Mucosa of descending colon (tissue), 3 donors: ENCODE results near the gene APOBEC3B. TPM values are rescaled to one million over a fixed set of nuclear protein-coding genes. Genes with fewer than 3 reads are reported as not detected.
A peak's percentile ranks its signal among the peaks of the same experiment; 100 is the strongest.

Experiments
- ATAC-seq: fragments of 200-7000 bp; cut with Tn5 transposase; one replicate; pipeline ENCODE4 v1.9.1; 2020; ENCODE audit warnings: mild to moderate bottlenecking, moderate library complexity
- DNase-seq, 3 donors: peaks; one replicate each; pipeline ENCODE4 v3.0.0-alpha.2; 2020
- H3K36me3 ChIP-seq: fragments of 200-600 bp; one replicate; pipeline ENCODE4 v1.8.0; 2021; ENCODE audit warnings: low read depth, mild to moderate bottlenecking
- H3K4me1 ChIP-seq: fragments of 200-600 bp; one replicate; pipeline ENCODE4 v1.8.0; 2021; ENCODE audit warnings: low read depth, mild to moderate bottlenecking
- H3K4me3 ChIP-seq: fragments of 200-600 bp; one replicate; pipeline ENCODE4 v1.8.0; 2021; ENCODE audit warnings: mild to moderate bottlenecking
- H3K9me3 ChIP-seq: fragments of 200-600 bp; one replicate; pipeline ENCODE4 v1.8.0; 2021; ENCODE audit warnings: mild to moderate bottlenecking
- CTCF ChIP-seq: fragments of 200-600 bp; IDR thresholded peaks from one replicate; pipeline ENCODE4 v1.8.0; 2022; ENCODE audit warnings: antibody characterized with exemption, mild to moderate bottlenecking
- intact Hi-C, 2 donors: fragments of 100-400 bp; cut with DNase I in 1 of 2; cut with micrococcal nuclease in 1 of 2; formaldehyde crosslinking; loops; one replicate each; pipeline versions ENCODE4 v1.11.0 to v1.11.1; 2022; cut with DNase I, micrococcal nuclease
- total RNA-seq, 3 donors: library from RNA; stranded (reverse); fragmentation: NEBNext Ultra II Directional in 2 of 3; extraction: Animal tissue kit (Norgen Biotek cat#: 25700) in 2 of 3; gene quantifications; one replicate each; pipeline versions ENCODE4 v1.2.1 to v1.2.4, GENCODE V29; 2021 to 2023
- donor health status: DM: no; HTN: no; CAD: no; lungs with moderate emphysema.
- donor health status: DM: no; HTN: no; CAD: no.
- donor health status: DM: no; HTN: yes; CAD: no.

The APOBEC3B gene
- total RNA-seq, 3 donors from 2014 or later: 8.4 to 49.5 (median 23.6) TPM

DNA sequence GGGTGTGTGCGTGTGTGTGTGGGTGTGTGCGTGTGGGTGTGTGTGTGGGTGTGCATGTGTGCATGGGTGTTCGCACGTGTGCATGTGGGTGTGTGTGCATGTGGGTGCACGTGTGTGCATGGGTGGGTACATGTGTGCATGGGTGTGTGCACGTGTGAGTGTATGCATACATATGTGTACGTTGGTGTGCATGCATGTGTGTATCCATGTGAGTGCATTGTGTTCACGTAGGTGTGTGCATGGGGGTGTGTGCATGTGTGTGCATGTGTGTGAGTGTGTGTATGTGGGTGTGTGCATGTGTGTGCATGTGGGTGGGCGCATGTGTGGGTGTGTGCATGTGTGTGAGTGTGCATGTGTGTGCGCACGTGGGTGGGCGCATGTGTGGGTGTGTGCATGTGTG lies 44.6 kb upstream of the APOBEC3B start:
- no peak for ATAC-seq
- no peak for TF ChIP-seq CTCF
- Histone ChIP-seq H3K4me1 (peaks cover 19% of the 10 kb centered on the region), H3K36me3 (no peaks in the 10 kb centered on the region), H3K4me3 (no peak overlapping the region), H3K9me3 (no peaks in the 10 kb centered on the region)
- DNase-seq: no peak
- intact Hi-C loops: no loop called here

DNA sequence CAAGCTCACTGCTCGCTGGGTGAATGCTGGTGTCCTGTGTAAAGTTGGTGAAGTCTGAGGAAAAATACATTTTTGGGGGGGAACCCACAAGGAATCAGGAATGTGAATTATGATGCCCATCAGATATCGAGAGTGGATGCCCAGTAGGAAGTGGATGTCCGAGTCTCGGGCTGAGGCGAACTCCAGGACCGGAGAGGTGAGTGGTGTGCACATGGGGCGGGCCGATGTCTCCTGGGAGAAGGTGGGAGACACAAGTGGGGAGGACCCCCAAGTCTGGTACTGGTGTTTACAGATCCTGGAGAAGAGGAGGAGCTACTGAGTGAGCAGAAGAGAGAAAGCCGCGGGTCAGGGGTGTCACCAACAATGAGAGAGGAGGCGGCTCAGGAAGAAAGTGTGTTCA lies 43.9 kb upstream of the APOBEC3B start:
- no peak for DNase-seq
- Histone ChIP-seq H3K4me1 (peaks cover 19% of the 10 kb centered on the region), H3K9me3 (no peaks in the 10 kb centered on the region), H3K36me3 (no peaks in the 10 kb centered on the region), H3K4me3 (no peak overlapping the region)
- no peak for TF ChIP-seq CTCF
- intact Hi-C loops: no loop called here
- ATAC-seq: no peak

DNA sequence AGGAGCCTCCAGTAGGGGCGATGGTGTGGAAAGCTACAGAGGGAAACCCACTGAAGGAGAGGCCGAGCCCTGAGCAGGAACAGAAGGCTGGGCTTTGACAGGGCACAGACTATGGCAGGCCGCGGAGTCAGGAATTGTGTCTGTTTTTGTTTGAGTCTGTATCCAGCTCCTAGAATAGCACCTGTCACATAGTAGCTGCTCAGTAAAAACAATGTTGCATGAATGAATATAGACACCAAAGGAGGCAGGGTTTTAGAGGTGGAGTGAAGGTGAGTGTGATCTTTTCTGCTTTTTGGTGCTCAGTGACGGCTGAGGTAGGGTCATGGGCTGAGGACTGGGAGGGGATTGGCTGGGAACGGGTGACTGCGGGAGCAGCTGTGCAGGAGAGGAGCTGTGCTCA lies 43.2 kb upstream of the APOBEC3B start:
- DNase-seq (no peak), ATAC-seq (no peak)
- H3K4me3 ChIP-seq: no peak overlapping the region
- TF ChIP-seq CTCF: no peak
- H3K4me1 ChIP-seq: peaks cover 17% of the 10 kb centered on the region
- intact Hi-C loops: no loop called here
- no peaks in the 10 kb centered on the region for H3K9me3 ChIP-seq
- no peaks in the 10 kb centered on the region for H3K36me3 ChIP-seq

DNA sequence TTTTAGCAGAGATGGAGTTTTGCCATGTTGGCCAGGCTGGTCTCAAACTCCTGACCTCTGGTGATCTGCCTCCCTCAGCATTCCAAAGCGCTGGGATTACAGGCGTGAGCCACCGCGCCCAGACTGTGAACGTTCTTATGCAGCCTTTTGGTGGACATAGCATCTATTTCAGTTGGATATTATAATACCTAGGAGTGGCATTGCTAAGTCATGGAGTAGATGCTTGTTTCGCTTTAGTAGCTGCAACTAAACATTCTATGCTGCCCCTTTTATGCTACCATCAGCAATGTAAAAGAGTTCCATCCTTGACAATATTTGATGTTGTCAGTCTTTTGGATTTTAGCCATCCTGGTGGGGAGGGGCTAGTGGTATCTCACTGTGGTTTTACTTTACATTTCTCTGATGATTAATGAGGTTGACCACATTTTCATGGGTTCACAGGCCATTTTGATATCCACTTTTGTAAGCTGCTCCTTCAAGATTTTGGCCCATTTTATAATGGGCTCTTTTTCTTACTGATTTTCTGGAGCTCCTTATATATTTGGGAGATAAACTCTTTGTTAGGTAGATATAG lies 41.2 kb upstream of the APOBEC3B start:
- Histone ChIP-seq H3K9me3 (no peaks in the 10 kb centered on the region), H3K36me3 (no peaks in the 10 kb centered on the region), H3K4me1 (peaks cover 2% of the 10 kb centered on the region), H3K4me3 (no peak overlapping the region)
- no peak for ATAC-seq
- intact Hi-C loops: no loop called here
- DNase-seq: no peak
- TF ChIP-seq CTCF: no peak

DNA sequence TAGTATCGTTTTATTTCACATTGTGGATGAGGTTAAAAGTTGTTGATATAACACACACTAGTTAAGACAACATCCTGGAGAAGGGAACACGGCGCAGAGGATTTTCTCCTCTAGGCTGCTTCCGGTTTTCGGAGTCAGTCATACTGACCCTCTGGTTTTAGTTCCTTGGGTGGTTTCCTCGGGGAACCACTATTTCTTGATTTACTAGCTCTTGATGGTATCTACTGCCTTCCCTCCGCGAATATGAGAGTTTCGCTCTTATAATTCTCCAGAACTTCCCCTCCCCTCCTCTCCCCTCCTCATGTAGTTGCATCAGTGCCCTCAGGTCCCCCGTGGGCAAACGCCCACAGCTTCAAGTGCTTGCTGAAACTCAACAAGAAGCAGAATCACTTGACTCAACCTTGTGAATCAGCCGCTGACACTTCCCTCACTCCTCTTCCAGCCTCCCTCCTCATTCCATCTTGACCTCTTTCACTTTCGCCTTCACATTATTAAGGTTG lies 40.6 kb upstream of the APOBEC3B start:
- Histone ChIP-seq H3K4me3 (no peak overlapping the region), H3K36me3 (no peaks in the 10 kb centered on the region), H3K9me3 (no peaks in the 10 kb centered on the region), H3K4me1 (no peaks in the 10 kb centered on the region)
- intact Hi-C loops: no loop called here
- peak in 1 of 3 donors; percentile 48 for DNase-seq
- ATAC-seq: peak; percentile 34
- no peak for TF ChIP-seq CTCF

DNA sequence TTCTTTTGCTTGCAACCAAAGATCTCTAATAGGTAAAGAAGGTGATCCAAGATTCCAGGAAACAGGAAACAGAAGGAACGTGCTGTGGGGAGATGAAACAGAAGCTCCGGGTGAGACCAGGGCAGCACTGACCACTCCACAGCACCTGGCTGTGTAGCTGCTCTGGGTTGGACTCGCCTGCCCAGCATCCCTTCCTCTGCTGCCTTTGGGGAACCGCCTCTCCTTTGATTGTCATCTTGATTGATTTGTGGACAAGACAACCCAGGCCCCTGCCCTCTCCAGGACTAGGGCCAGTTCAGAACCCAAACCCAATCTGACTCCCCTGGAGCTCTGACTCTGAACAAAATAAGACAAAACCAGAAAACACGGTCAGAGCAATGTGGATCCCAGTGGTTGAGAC lies 39.4 kb upstream of the APOBEC3B start:
- no peaks in the 10 kb centered on the region for H3K9me3 ChIP-seq
- ATAC-seq (no peak), DNase-seq (no peak)
- H3K36me3 ChIP-seq: no peaks in the 10 kb centered on the region
- H3K4me3 ChIP-seq: no peak overlapping the region
- no peak for TF ChIP-seq CTCF
- H3K4me1 ChIP-seq: no peaks in the 10 kb centered on the region
- intact Hi-C loops: no loop called here
